NCI-H226 (cell line): Measurements from ENCODE around the gene GMCL1.
"Not testable (repeated sequence)": the region's sequence is repeated elsewhere in the genome, so short reads cannot be mapped to it uniquely, and the experiment has no call there.

Experiments
- DNase-seq: peaks from one replicate; pipeline ENCODE4 v3.0.0-alpha.2; 2015

Gene GMCL1

GRCh38 chr2:69848186-69848790 is 18.8 kb downstream of the GMCL1 start:
- no peak for DNase-seq

- no peak for DNase-seq
Observed at GRCh38 chr2:69858261-69858660, 28.8 kb downstream of the GMCL1 start.

GRCh38 chr2:69863298-69863697 is 33.8 kb downstream of the GMCL1 start:
- DNase-seq = no peak

- DNase-seq = no peak
Observed at GRCh38 chr2:69888451-69888850, 59.0 kb downstream of the GMCL1 start.

GRCh38 chr2:69889302-69889701 is 59.8 kb downstream of the GMCL1 start:
- DNase-seq = no peak

GRCh38 chr2:69890881-69891280 is 61.4 kb downstream of the GMCL1 start:
- no peak for DNase-seq

- not testable (repeated sequence) for DNase-seq
Observed at GRCh38 chr2:69892838-69893424, 63.5 kb downstream of the GMCL1 start.

- peak; percentile 60 for DNase-seq
Observed at GRCh38 chr2:69893684-69894551, 64.5 kb downstream of the GMCL1 start, which contains the start of gene SNRNP27. TSS of gene SNRNP27 (plus strand) at chr2:69893956. CDS start at chr2:69893985, 29 bp downstream.

GRCh38 chr2:69894737-69895136 is 65.3 kb downstream of the GMCL1 start:
- DNase-seq = not testable (repeated sequence)

GRCh38 chr2:69902213-69902922 is 72.9 kb downstream of the GMCL1 start:
- no peak for DNase-seq

- no peak for DNase-seq
Observed at GRCh38 chr2:69907216-69907615, 77.8 kb downstream of the GMCL1 start.

GRCh38 chr2:69911985-69912563 is 82.6 kb downstream of the GMCL1 start:
- no peak for DNase-seq

GRCh38 chr2:69914164-69914949 is 84.9 kb downstream of the GMCL1 start:
- peak; percentile 100 for DNase-seq

- DNase-seq = no peak
Observed at GRCh38 chr2:69914950-69915945, 85.8 kb downstream of the GMCL1 start, which contains the start of gene MXD1. TSS of gene MXD1 (plus strand) at chr2:69915109. CDS start at chr2:69915331, 222 bp downstream.

- DNase-seq = no peak
Observed at GRCh38 chr2:69916106-69916505, 86.6 kb downstream of the GMCL1 start.

GRCh38 chr2:69917852-69918251 is 88.4 kb downstream of the GMCL1 start:
- DNase-seq = peak; percentile 80

GRCh38 chr2:69918401-69918800 is 88.9 kb downstream of the GMCL1 start:
- no peak for DNase-seq

GRCh38 chr2:69923116-69923515 is 93.7 kb downstream of the GMCL1 start:
- no peak for DNase-seq

- DNase-seq = no peak
Observed at GRCh38 chr2:69926849-69927515, 97.5 kb downstream of the GMCL1 start.
